ENCODE results near the gene NRP1. TPM values are rescaled to one million over a fixed set of nuclear protein-coding genes. Genes with fewer than 3 reads are reported as not detected.

Gene NRP1
- total RNA-seq, 2 donors from 2014 or later = 23.0 to 37.1 TPM

DNA sequence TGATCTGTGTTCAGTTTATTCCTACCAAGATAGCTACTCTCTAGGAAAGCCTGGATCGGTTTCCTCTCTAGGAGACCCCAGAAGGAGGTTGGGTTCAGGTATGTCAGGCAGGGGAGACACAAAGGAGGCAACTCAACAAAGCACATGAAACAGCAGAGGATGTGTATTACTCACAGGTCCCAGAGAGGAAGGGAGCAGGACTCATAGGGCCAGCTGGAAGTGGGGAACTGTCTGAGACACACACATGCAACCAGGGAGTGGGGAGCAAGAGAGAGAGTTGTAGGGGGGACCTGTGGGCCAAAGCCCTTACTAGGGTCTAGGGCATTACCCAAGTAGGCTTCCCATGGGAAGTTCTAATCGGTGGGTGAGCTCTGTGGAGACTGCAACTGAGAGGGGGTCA, 10.2 kb upstream of the NRP1 start:
- no peaks in the 10 kb centered on the region for H3K4me1 ChIP-seq (replicated peaks)
- no peak for TF ChIP-seq POLR2AphosphoS5 (IDR thresholded peaks at IDR 0.05)
- TF ChIP-seq POLR2A (IDR thresholded peaks at IDR 0.05) = no peak
- TF ChIP-seq, protein P1, sequence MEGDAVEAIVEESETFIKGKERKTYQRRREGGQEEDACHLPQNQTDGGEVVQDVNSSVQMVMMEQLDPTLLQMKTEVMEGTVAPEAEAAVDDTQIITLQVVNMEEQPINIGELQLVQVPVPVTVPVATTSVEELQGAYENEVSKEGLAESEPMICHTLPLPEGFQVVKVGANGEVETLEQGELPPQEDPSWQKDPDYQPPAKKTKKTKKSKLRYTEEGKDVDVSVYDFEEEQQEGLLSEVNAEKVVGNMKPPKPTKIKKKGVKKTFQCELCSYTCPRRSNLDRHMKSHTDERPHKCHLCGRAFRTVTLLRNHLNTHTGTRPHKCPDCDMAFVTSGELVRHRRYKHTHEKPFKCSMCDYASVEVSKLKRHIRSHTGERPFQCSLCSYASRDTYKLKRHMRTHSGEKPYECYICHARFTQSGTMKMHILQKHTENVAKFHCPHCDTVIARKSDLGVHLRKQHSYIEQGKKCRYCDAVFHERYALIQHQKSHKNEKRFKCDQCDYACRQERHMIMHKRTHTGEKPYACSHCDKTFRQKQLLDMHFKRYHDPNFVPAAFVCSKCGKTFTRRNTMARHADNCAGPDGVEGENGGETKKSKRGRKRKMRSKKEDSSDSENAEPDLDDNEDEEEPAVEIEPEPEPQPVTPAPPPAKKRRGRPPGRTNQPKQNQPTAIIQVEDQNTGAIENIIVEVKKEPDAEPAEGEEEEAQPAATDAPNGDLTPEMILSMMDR (IDR thresholded peaks at IDR 0.05) = no peak
- WGBS = 90% methylated on average over 2 of the region's 2 CpGs
- no peaks in the 10 kb centered on the region for H3K27me3 ChIP-seq (replicated peaks; ENCODE audit: insufficient read depth)
- H3K27ac ChIP-seq = no peak overlapping the region
- no peak overlapping the region for H3K4me3 ChIP-seq
- no peaks in the 10 kb centered on the region for H3K9me3 ChIP-seq
- H3K36me3 ChIP-seq = no peaks in the 10 kb centered on the region
- intact Hi-C loops (cut with DNase I) = no loop called here
- no peak for DNase-seq (ENCODE audit: low spot score)

DNA sequence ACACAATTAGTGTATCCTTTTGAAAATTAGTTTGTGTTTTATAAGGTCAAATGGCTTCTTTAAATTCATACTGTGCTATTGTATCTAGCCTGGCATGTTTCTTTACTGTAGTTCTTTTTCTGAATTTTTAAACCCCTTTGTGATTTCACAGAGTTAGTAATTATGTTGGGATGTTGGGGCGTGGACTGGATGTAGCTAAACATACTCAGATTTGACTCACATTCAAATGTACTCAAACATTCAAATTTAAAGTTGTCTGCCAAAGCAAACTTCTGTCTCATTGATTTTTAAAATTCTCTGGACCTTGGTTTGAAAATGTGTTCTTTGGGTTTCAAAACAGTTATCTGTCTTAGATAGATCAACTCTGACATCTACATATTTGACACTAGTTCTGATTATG, 7.2 kb upstream of the NRP1 start:
- WGBS = 54% methylated on average over 1 of the region's 1 CpG
- intact Hi-C loops (cut with DNase I) = no loop called here
- no peak overlapping the region for H3K4me3 ChIP-seq
- no peaks in the 10 kb centered on the region for H3K9me3 ChIP-seq
- H3K36me3 ChIP-seq = no peaks in the 10 kb centered on the region
- DNase-seq (ENCODE audit: low spot score) = no peak
- H3K27me3 ChIP-seq (replicated peaks; ENCODE audit: insufficient read depth) = no peaks in the 10 kb centered on the region
- no peaks in the 10 kb centered on the region for H3K4me1 ChIP-seq (replicated peaks)
- TF ChIP-seq POLR2A (IDR thresholded peaks at IDR 0.05) (no peak), POLR2AphosphoS5 (IDR thresholded peaks at IDR 0.05) (no peak)
- TF ChIP-seq, protein P1 (IDR thresholded peaks at IDR 0.05) = no peak
- H3K27ac ChIP-seq = no peak overlapping the region

DNA sequence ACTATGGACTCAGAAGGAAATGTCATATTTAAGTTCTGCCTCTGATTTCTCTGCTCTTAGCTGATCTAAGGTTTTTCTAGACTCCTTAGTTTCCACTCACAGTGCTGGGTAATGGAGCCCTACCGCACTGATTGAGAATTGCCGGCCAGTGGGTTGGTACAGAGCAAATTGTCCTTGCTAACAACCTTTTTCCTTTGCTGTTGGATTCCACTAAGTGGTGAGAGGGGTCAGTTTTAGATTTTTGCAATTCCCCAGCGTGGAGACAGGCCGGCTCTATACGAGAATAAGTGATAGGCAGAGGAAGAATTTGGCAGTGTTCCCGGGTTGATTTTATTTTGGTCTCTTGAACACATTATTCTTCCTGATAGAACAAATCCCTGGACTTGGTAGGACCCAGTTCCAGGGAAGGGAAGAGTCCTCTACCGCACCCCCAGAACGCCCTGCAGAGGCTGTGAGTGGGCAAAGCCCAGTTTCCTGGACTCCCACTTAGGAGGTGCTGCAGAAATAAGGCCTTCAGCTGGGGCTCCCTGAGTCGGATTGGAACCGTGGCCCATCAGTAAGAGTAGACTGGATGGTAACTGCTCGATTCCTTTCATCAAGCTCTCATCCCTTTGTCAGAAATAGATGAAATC, 3.0 kb upstream of the NRP1 start:
- intact Hi-C loops (cut with DNase I) = loop anchor here (10.0 kb wide), 3 partner anchors 157 to 767 kb away; no protein-coding TSS in a partner anchor
- no peaks in the 10 kb centered on the region for H3K27me3 ChIP-seq (replicated peaks; ENCODE audit: insufficient read depth)
- WGBS = 36% methylated on average over 11 of the region's 11 CpGs
- H3K4me1 ChIP-seq (replicated peaks) = no peaks in the 10 kb centered on the region
- H3K9me3 ChIP-seq = no peaks in the 10 kb centered on the region
- no peak for DNase-seq (ENCODE audit: low spot score)
- H3K4me3 ChIP-seq = peak overlapping the region; percentile 60 to 62
- H3K36me3 ChIP-seq = no peaks in the 10 kb centered on the region
- TF ChIP-seq POLR2A (IDR thresholded peaks at IDR 0.05) = no peak
- TF ChIP-seq, protein P1 (IDR thresholded peaks at IDR 0.05) = peak in 1 of 4 experiments; percentile 23
- TF ChIP-seq POLR2AphosphoS5 (IDR thresholded peaks at IDR 0.05) = no peak
- H3K27ac ChIP-seq = peak overlapping the region; percentile 77 to 82

DNA sequence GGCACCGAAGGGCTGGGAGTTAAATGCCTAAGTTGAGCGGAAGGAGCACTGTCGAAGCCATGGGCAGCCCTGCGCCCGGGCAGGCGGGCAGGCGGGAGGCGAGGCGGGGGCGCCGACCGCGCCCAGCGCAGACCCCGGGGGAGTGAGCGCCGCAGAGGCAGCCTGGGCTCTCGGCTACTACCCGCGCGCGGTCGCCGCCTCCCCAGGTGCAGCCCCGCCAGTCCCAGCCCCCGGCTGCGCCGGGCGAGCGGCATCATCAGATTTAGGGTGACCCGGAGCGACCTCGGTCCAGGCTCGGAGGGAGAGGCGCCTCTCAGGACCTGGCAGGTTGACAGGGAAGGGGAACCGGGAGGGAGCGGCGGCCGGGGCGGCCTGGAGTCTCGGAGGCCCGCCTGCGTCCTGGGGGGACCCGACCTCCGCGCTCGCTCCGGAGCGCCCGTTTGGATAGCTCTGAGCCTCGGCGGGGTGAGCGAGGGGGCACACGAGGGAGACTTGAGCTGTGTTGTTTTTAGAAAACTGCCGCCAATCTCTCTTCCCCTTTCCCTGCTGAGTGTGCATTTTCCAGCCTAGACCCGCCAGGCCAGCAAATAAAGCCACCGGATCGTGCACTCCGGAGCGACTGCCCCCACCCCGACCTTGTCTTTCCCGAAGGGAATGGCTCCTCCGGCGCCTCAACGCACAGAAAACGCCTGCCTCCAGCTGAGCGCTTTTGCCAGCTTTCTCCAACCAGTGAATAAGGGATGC, 2.3 kb upstream of the NRP1 start:
- WGBS = 1% methylated on average over 54 of the region's 67 CpGs

More for the DNA sequence above, 2.3 kb upstream of the NRP1 start:
- DNase-seq (ENCODE audit: low spot score) = peak; percentile 9
- peak overlapping the region; percentile 60 to 62 for H3K4me3 ChIP-seq
- H3K27me3 ChIP-seq (replicated peaks; ENCODE audit: insufficient read depth) = no peaks in the 10 kb centered on the region
- intact Hi-C loops (cut with DNase I) = loop anchor here (10.0 kb wide), 3 partner anchors 158 to 768 kb away; no protein-coding TSS in a partner anchor
- no peaks in the 10 kb centered on the region for H3K9me3 ChIP-seq
- no peaks in the 10 kb centered on the region for H3K4me1 ChIP-seq (replicated peaks)
- TF ChIP-seq POLR2A (IDR thresholded peaks at IDR 0.05) (no peak), POLR2AphosphoS5 (IDR thresholded peaks at IDR 0.05) (no peak)
- TF ChIP-seq, protein P1 (IDR thresholded peaks at IDR 0.05) = no peak
- peak overlapping the region; percentile 77 to 82 for H3K27ac ChIP-seq
- H3K36me3 ChIP-seq = no peaks in the 10 kb centered on the region
